ENCODE measurements around the gene TTBK2.

GRCh38 chr15:42879443-42879842 lies 41.1 kb downstream of the TTBK2 start:
- TF ChIP-seq POLR2AphosphoS5 (IDR thresholded peaks at IDR 0.05; ENCODE audit: low read depth, low read length) (no peak), POLR2A (IDR thresholded peaks at IDR 0.05; ENCODE audit: low read depth, low read length) (no peak), TAF1 (IDR thresholded peaks at IDR 0.05; ENCODE audit: low read depth, low read length) (no peak), SPI1 (IDR thresholded peaks at IDR 0.05; ENCODE audit: low read depth, low read length) (no peak), POU2F2 (IDR thresholded peaks at IDR 0.05; ENCODE audit: low read depth, low read length) (no peak), PAX5 (IDR thresholded peaks at IDR 0.05; ENCODE audit: insufficient read depth, low read length, severe bottlenecking) (no peak)

All from GM12891 (cell line).